ENCODE measurements around the gene CEP89.
"Not testable (repeated sequence)": the region's sequence is repeated elsewhere in the genome, so short reads cannot be mapped to it uniquely, and the experiment has no call there.

CEP89 gene

GRCh38 chr19:32869369-32869965 lies 102.3 kb downstream of the CEP89 start, which contains the start of gene SLC7A9:
Gene SLC7A9 (minus strand): TSS chr19:32869767. CDS start chr19:32868534, 1,233 bp downstream.
- DNase-seq (ENCODE audit: low read depth): no peak

DNA sequence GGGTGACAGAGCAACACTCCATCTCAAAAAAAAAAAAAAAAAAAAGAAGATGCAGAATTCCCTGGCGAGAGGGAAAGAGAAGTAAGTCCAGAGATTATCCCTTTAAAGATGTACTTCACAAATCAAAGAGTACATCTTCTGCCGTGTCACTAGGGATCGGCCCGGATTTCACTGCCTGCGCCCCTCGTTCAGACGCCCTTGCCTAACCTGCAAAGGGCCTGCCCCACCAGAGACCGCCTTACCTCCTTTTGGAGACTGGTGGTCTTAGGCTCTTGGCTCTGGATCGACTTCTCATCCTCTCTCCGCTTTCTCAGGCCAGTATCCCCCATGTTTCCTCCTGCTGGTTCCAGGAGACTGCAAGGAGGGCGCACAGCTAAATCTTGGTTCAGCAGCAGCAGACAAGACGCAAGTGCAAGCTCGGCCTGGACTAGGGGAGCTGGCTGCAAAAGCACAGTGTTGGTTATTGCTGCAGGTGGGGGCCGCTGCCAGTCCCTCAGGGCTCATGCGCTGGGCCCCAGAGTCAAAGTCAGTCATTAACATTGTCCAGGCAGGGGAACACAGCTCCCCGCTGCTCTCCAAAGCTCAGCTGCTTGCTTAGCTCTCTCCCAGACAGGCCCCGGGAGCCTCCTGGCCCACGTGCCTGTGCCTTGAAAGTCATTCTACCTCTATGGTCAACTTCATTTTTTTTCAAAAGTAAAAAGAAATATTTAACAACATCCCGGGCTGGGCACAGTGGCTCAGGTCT lies 103.4 kb downstream of the CEP89 start:
- no peak for DNase-seq (ENCODE audit: low read depth)

DNA sequence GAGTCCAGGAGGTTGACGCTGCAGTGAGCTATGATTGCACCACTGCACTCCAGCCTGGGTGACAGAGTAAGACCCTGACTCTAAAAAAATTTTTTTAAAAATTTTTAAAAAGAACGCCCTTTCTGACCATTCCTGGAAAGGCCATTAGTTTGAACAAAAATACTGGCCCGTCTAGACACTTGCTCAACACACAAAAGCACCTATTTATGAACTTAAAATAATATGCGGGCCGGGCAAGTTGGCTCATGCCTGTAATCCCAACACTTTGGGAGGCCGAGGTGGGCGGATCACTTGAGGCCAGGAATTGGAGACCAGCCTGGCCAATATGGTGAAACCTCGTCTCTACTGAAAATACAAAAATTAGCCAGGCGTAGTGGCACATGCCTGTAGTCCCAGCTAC lies 104.3 kb downstream of the CEP89 start:
- DNase-seq (ENCODE audit: low read depth): not testable (repeated sequence)

- no peak for DNase-seq (ENCODE audit: low read depth)
These were observed 105.0 kb downstream of the CEP89 start for GRCh38 chr19:32866564-32867265.

- DNase-seq (ENCODE audit: low read depth): no peak
These were observed 105.7 kb downstream of the CEP89 start for GRCh38 chr19:32866061-32866460.

- no peak for DNase-seq (ENCODE audit: low read depth)
These were observed 106.4 kb downstream of the CEP89 start for GRCh38 chr19:32865326-32865725.

DNA sequence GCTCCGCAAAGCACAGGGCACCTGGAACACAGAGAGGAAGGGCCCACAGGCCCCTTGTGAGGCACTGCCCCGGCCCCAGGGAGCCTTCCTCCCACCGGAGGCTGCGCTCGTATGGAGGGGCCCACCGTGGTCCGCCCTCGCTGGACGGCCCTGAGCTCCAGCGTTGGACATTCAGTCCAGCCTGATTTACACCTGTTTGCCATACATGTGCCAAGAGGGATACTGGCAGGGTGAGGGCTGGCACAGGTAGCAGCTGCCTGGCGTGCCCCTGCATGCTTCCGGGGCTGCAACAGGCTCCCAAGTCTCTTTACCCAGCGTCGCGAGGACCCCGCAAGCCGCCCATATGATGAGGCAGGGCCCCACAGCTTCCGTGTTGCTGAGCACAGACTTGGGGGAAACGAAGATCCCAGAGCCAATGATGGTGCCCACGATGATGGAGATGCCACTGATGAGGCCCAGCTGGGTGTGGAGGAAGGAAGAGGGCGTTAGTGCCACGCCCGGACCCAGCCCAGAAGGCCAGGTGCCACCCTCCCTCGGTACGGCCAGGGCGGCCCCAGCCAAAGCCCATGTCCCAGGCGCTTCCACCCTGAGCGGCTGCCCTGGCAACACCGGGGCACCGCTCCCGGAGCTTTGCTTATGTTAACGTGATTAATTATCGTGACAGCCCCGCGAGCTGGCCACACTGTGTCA lies 107.3 kb downstream of the CEP89 start:
- DNase-seq (ENCODE audit: low read depth): no peak

GRCh38 chr19:32863841-32864240 lies 107.9 kb downstream of the CEP89 start:
- no peak for DNase-seq (ENCODE audit: low read depth)

DNA sequence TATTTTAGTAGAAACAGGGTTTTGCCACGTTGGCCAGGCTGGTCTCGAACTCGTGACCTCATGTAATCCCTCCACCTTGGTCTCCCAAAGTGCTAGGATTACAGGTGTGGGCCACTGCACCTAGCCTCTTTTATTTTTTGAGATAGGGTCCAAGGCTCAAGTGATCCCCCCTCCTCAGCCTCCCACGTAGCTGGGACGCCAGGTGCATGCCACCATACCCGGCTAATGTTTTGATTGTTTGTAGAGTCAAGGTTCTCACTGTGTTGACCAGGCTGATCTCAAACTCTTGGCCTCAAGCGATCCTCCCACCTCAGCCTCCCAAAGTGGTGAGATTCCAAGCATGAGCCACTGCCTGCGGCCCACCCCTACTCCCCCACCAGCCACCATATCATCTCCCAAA lies 108.5 kb downstream of the CEP89 start:
- DNase-seq (ENCODE audit: low read depth): no peak

DNA sequence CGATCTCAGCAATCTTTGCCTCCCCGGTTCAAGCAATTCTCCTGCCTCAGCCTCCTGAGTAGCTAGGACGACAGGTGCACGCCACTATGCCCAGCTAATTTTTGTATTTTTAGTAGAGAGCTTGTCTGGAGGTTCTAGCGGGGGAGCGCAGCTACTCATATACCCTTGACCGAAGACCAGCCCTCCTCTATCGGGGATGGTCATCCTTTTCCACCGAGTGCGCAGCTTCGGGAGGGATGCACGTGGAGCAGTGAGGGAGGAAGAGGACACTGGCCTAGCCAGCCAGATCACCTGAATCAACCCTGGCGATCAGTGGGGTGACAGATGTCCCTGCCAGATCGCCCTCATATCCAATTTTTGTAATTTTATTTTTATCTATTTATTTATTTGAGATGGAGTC lies 109.0 kb downstream of the CEP89 start:
- no peak for DNase-seq (ENCODE audit: low read depth)

GRCh38 chr19:32862173-32862572 lies 109.6 kb downstream of the CEP89 start:
- no peak for DNase-seq (ENCODE audit: low read depth)

- DNase-seq (ENCODE audit: low read depth): no peak
These were observed 110.2 kb downstream of the CEP89 start for GRCh38 chr19:32861596-32861995.

- DNase-seq (ENCODE audit: low read depth): no peak
These were observed 112.2 kb downstream of the CEP89 start for GRCh38 chr19:32859591-32859990.

DNA sequence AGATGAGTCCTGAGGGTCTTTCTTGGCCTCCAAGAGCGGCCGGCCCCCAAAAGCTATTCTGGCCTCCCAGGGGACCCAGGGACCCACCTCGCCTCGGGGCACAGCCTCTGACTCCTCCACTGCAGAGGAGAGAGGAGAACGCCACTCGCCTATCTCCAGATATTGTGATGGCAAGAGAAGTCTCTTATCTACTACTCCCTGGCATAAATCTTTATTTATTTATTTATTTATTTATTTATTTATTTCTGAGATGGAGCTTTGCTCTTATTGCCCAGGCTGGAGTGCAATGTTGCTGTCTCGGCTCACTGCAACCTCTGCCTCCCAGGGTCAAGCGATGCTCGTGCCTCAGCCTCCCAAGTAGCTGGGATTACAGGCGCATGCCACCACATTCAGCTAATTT lies 113.2 kb downstream of the CEP89 start:
- DNase-seq (ENCODE audit: low read depth): no peak

DNA sequence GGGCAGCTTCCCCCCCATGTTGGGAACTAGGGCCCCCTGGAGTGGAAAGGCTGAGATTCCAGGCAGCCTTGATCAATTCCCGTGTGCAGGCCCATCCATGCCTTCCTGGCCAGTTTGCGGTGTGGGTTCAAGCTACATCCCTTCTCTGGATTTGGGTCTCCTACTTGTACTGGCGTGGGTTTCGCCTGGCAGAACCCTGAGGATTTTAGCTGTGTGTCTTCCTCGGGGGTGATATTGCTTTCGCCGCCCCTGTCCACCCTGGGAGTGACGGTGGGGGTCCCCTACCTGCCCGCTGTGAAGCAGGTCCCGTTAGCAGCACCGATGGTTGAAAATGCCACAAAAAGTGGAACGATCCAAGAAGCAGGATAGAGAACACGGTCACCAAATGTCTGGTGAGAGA lies 113.6 kb downstream of the CEP89 start:
- DNase-seq (ENCODE audit: low read depth): no peak

DNA sequence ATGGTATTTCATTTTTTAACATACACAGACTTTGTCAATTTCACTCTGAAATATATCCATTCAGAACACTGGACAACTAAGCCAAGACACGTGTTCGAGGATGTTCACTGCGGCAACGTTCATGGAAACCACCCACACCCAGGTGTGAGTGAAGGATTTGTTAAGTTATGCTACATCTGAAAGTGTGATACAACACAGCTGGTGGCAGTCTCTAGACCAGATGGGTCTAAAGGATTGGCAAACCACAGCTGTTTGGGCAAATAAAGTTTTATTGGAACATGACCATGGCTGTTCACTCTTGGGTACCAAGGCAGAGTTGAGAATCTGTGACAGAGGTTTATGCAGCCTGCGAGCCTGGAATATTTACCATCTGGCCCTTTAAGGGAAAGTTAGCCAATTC lies 114.2 kb downstream of the CEP89 start:
- DNase-seq (ENCODE audit: low read depth): no peak

- DNase-seq (ENCODE audit: low read depth): not testable (repeated sequence)
These were observed 114.9 kb downstream of the CEP89 start for GRCh38 chr19:32856818-32857217.

DNA sequence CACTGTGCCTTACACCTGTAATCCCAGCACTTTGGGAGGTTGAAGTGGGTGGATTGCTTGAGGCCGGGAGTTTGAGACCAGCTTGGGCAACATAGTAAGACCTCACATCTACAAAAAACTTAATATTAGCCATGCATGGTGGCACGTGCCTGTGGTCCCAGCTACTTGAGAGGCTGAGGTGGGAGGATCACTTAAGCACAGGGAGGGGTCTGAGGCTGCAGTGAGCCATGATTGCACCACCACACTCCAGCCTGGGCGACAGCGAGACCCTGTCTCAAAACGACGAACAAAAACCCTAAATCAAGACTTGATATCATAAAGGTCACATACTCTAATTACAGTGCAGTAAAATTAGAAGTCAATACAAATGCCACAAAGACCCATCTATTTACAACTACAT lies 119.5 kb downstream of the CEP89 start:
- no peak for DNase-seq (ENCODE audit: low read depth)

DNA sequence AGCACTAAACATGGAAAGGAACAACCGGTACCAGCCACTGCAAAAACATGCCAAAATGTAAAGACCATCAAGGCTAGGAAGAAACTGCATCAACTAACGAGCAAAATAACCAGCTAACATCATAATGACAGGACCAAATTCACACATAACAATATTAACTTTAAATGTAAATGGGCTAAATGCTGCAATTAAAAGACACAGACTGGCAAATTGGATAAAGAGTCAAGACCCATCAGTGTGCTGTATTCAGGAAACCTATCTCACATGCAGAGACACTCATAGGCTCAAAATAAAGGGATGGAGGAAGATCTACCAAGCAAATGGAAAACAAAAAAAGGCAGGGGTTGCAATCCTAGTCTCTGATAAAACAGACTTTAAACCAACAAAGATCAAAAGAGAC lies 123.7 kb downstream of the CEP89 start:
- not testable (repeated sequence) for DNase-seq (ENCODE audit: low read depth)

GRCh38 chr19:32843716-32844245 lies 128.0 kb downstream of the CEP89 start:
- no peak for DNase-seq (ENCODE audit: low read depth)

DNA sequence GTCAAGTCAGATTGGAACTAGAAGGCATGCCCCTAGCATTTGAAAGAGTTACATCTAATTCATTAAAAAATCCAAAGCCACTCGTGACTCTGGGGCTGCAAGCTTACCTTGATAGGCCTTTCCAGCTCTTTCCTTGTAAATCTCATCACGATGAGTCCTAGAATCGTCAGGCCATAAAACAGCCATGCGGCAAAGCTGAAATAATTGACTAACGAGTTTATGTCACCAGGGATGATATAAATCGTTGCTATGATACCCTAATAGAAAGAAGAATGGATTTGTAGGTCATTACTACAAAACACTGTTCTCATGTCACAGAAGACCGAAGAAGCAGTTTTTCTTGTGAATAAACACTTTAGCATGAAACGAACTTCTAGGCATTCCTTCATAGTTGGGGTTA lies 129.7 kb downstream of the CEP89 start:
- no peak for DNase-seq (ENCODE audit: low read depth)

GRCh38 chr19:32837531-32837930 lies 134.2 kb downstream of the CEP89 start:
- DNase-seq (ENCODE audit: low read depth): no peak
